ENCODE data around the gene PLA1A.
"Not testable (repeated sequence)": the region's sequence is repeated elsewhere in the genome, so short reads cannot be mapped to it uniquely, and the experiment has no call there.

PLA1A gene

GRCh38 chr3:119665954-119666559, 68.4 kb downstream of the PLA1A start:
- no peak for DNase-seq

GRCh38 chr3:119669906-119670570, 72.4 kb downstream of the PLA1A start:
- no peak for DNase-seq

DNA sequence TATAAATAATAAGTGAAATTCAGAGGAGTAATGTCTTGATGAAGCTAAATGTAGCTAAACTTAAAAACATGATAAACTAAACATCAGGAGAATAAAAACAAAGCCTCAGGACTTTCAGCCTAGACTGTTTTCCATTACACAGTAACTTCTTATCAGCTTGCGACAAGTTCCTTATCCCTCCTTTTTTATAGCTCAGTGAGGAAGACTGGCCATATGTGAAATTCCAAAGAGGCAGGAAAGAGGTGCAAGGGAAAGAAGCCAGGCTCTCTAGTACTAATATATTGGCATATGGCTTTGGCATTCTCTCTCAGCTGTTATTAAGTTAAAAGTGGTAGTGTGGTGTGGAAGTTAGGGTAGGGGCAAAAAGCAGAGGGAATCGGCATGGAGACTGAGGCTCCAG, 75.1 kb downstream of the PLA1A start:
- DNase-seq = no peak

DNA sequence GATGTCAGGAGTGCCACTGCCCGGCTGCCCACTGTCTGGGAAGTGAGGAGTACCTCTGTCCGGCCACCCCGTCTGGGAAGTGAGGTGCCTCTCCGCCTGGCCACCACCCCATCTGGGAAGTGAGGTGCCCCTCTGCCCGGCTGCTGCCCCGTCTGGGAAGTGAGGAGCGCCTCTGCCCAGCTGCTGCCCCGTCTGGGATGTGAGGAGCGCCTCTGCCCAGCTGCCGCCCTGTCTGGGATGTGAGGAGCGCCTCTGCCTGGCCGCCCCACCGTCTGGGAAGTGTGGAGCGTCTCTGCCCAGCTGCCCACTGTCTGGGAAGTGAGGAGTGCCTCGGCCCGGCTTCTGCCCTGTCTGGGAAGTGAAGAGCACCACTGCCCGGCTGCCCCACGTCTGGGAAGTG, 76.2 kb downstream of the PLA1A start:
- DNase-seq = no peak

- no peak for DNase-seq
These were observed 77.6 kb downstream of the PLA1A start for GRCh38 chr3:119675188-119675874.

- DNase-seq = peak; percentile 79
These were observed 78.3 kb downstream of the PLA1A start for GRCh38 chr3:119676020-119676419.

DNA sequence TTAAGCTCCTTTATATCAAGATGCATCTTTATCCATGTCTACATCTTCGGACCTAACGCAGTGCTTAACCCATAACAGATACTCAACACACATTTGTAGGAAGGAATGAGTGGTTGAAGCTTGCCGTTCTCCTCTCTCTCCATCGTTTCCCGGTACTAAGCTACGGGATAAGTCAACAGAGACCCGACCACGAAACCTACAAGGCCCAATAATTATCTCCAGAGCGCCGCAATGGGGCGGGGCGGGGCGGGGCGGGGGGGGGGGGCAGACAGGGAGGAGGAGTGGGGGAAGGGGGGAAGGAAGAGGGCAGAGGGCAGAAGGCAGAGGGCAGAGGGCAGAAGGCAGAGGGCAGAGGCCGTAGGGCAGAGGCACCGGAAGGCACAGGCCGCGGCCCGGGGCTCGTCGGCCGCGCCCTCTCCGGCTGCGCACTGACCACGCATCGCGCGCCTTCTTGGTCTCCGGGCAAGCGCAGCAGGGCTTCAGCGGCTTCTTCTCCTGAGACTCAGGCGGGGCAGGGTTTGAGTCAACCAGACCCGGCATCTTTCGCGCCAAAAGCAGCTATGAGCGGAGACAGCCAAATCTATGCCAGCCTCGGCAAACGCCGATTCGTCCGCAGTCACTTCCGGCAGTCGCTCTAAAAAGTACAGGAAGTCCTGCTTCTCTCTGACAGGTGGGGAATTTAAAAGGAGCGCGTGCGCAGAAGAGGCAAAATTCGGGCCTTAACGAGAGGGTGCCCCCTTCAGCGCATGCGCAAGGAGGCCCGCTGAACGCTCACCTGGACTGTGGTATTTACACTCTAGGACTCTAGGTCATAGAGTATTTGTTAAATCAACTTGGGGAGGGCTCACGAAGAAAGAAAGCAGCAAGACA, 79.3 kb downstream of the PLA1A start, which contains the start of gene COX17:
COX17 (minus strand) TSS at position 636 of the 870 bp plus-strand sequence; CDS start at position 540, 96 bp downstream.
- peak; percentile 98 for DNase-seq

GRCh38 chr3:119677641-119677934, 79.9 kb downstream of the PLA1A start:
- no peak for DNase-seq

GRCh38 chr3:119678209-119678608, 80.5 kb downstream of the PLA1A start:
- DNase-seq = not testable (repeated sequence)
